Measurements from ENCODE around the gene ZRANB2.

ZRANB2 gene

DNA sequence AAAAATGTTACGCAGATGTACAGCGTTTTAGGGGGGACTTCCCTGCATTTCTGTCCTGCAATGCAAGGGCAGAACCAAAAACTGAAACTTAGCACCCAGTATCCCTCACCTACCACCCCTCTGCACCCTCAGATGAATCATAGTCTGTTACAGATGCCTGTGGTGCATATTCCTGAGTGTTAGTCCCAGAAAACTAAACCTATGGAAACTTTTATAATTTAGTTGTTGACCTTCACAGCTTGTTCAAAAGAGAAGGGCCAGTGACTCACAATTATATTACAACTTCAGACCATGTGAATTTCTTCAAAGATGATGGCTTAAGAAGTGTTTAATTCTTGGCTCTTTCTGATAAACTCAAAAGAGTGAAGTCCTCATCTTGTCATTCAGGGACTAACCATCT is 39.0 kb downstream of the ZRANB2 start:
- no peak for DNase-seq (ENCODE audit: low read depth)
- no peak overlapping the region for H3K4me3 ChIP-seq (ENCODE audit: low read depth, low read length)
- TF ChIP-seq, protein P1, sequence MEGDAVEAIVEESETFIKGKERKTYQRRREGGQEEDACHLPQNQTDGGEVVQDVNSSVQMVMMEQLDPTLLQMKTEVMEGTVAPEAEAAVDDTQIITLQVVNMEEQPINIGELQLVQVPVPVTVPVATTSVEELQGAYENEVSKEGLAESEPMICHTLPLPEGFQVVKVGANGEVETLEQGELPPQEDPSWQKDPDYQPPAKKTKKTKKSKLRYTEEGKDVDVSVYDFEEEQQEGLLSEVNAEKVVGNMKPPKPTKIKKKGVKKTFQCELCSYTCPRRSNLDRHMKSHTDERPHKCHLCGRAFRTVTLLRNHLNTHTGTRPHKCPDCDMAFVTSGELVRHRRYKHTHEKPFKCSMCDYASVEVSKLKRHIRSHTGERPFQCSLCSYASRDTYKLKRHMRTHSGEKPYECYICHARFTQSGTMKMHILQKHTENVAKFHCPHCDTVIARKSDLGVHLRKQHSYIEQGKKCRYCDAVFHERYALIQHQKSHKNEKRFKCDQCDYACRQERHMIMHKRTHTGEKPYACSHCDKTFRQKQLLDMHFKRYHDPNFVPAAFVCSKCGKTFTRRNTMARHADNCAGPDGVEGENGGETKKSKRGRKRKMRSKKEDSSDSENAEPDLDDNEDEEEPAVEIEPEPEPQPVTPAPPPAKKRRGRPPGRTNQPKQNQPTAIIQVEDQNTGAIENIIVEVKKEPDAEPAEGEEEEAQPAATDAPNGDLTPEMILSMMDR (conservative IDR thresholded peaks at IDR 0.05; ENCODE audit: low read depth, low read length), result no peak

GRCh38 chr1:71039661-71040262 is 41.1 kb downstream of the ZRANB2 start:
- no peak for DNase-seq (ENCODE audit: low read depth)
- TF ChIP-seq, protein P1 (conservative IDR thresholded peaks at IDR 0.05; ENCODE audit: low read depth, low read length), result no peak

GRCh38 chr1:71038942-71039341 is 41.9 kb downstream of the ZRANB2 start:
- TF ChIP-seq, protein P1 (conservative IDR thresholded peaks at IDR 0.05; ENCODE audit: low read depth, low read length), result no peak
- no peak overlapping the region for H3K4me3 ChIP-seq (ENCODE audit: low read depth, low read length)
- no peak for DNase-seq (ENCODE audit: low read depth)

More at GRCh38 chr1:71039661-71040262, 41.1 kb downstream of the ZRANB2 start:
- H3K4me3 ChIP-seq (ENCODE audit: low read depth, low read length), result no peak overlapping the region

- H3K4me3 ChIP-seq (ENCODE audit: low read depth, low read length), result no peak overlapping the region
- TF ChIP-seq, protein P1 (conservative IDR thresholded peaks at IDR 0.05; ENCODE audit: low read depth, low read length), result no peak
- DNase-seq (ENCODE audit: low read depth), result no peak
Observed at GRCh38 chr1:71037829-71038620, 42.8 kb downstream of the ZRANB2 start.

- TF ChIP-seq, protein P1 (conservative IDR thresholded peaks at IDR 0.05; ENCODE audit: low read depth, low read length), result no peak
- H3K4me3 ChIP-seq (ENCODE audit: low read depth, low read length), result no peak overlapping the region
- no peak for DNase-seq (ENCODE audit: low read depth)
Observed at GRCh38 chr1:71037066-71037465, 43.8 kb downstream of the ZRANB2 start.

- H3K4me3 ChIP-seq (ENCODE audit: low read depth, low read length), result no peak overlapping the region
- DNase-seq (ENCODE audit: low read depth), result no peak
- TF ChIP-seq, protein P1 (conservative IDR thresholded peaks at IDR 0.05; ENCODE audit: low read depth, low read length), result no peak
Observed at GRCh38 chr1:71033136-71033535, 47.7 kb downstream of the ZRANB2 start.
